NB4 (cell line): ENCODE results near the gene OR10H1.

Experiments
- CTCF ChIP-seq: IDR thresholded peaks from one replicate; pipeline ENCODE4 v1.5.1; 2012; ENCODE audit warnings: low read depth, low read length
- MYC ChIP-seq: IDR thresholded peaks from 2 replicates; pipeline ENCODE4 v1.6.1; 2011; ENCODE audit warnings: low read depth, low read length
- TF ChIP-seq, protein P1 (sequence below): IDR thresholded peaks from 2 replicates; pipeline ENCODE4 v1.6.1; 2011; ENCODE audit warnings: low read depth, low read length

DNA sequence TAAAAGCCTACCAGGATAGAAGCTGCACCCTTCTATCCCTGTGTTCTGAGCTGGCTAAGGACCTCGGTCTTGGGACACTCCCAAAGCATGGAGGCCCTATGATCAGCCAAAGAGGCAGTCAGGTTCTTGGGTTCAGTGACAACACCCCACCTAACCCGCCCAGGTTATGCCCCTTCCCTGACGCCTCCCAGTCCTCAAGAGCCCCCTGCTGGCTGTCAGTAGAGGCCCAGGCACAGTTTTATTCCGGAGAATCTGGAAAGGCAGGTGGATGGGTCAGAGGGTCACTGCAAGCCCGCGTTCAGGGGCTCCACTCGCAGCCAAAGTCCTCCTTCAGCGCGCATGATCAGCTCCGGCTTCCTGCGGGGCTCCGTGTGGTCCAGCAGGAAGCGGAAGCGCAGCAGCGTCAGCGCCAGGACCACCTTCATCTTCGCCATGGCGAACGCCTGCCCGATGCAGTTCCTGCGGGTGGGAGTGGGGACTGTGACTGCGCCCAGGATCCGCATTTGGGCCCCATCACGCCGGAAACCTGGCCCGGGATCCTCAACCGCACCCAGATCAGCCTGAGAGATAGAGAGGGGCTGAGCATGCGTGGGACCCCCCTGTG lies 55.4 kb downstream of the OR10H1 start:
- TF ChIP-seq CTCF (peak; percentile 18), MYC (no peak)
- TF ChIP-seq, protein P1, sequence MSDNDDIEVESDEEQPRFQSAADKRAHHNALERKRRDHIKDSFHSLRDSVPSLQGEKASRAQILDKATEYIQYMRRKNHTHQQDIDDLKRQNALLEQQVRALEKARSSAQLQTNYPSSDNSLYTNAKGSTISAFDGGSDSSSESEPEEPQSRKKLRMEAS, result no peak
